SK-N-SH (cell line): ENCODE measurements around the gene DPH6.

Experiments used
- CHD2 ChIP-seq: fragments of 150-350 bp; IDR thresholded peaks from 2 replicates; pipeline ENCODE4 v1.6.1; 2018; ENCODE audit warnings: low read length; ENCODE audit not compliant: partially characterized antibody
- CTCF ChIP-seq: fragments of 200-600 bp; sonication (generic); IDR thresholded peaks from 2 replicates; pipeline ENCODE4 v1.6.1; 2017; ENCODE audit warnings: antibody characterized with exemption, mild to moderate bottlenecking, moderate library complexity
- EP300 ChIP-seq, 2 experiments: IDR thresholded peaks; 2 replicates each; pipeline versions ENCODE4 v1.4.0 to v1.6.1; 2012; ENCODE audit warnings: borderline replicate concordance in 1 of 2, low read depth in 1 of 2, low read length in 1 of 2
- GABPA ChIP-seq: IDR thresholded peaks from 2 replicates; pipeline ENCODE4 v1.4.0; 2012; ENCODE audit warnings: low read depth, mild to moderate bottlenecking
- NRF1 ChIP-seq: IDR thresholded peaks from 2 replicates; pipeline ENCODE4 v1.6.1; 2012; ENCODE audit warnings: low read depth, mild to moderate bottlenecking, low read length
- RAD21 ChIP-seq: IDR thresholded peaks from 2 replicates; pipeline ENCODE4 v1.6.1; 2012; ENCODE audit warnings: mild to moderate bottlenecking, low read length
- RFX5 ChIP-seq: IDR thresholded peaks from 2 replicates; pipeline ENCODE4 v1.6.1; 2012; ENCODE audit warnings: mild to moderate bottlenecking, improper control_type of control experiment, low read length
- SIN3A ChIP-seq: IDR thresholded peaks from 2 replicates; pipeline ENCODE4 v1.6.1; 2012; ENCODE audit warnings: low read depth, mild to moderate bottlenecking, low read length, moderate library complexity, borderline replicate concordance
- TAF1 ChIP-seq: IDR thresholded peaks from 2 replicates; pipeline ENCODE4 v1.6.1; 2012; ENCODE audit warnings: low read depth, mild to moderate bottlenecking, low read length, moderate library complexity, borderline replicate concordance
- TF ChIP-seq, protein P1 (sequence below): IDR thresholded peaks from 2 replicates; pipeline ENCODE4 v1.4.0; 2012; ENCODE audit warnings: low read depth

DNA sequence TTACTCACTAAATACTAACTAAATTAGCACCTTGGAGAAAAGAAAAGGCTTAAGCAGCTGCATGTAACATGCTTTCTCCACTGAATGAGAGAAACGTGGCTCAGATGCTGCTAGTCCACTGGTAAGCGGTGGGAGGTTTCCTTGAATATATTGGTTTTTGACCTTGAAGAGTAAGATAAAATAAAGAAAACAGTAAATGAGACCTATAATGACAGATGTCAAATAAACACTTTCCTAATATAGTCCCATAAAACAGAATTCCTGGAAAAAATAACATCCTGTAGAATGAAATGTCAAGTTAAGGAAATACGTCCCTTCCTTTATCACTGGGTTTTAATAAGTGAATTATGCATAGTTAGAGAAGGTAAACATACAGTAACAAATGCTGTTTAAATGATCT lies 215.0 kb downstream of the DPH6 start:
- TF ChIP-seq CTCF (no peak), NRF1 (no peak), CHD2 (no peak), EP300 (IDR thresholded peaks at IDR 0.05; ENCODE audit: borderline replicate concordance in 1 of 2, low read depth in 1 of 2, low read length in 1 of 2) (no peak), SIN3A (no peak), GABPA (no peak), RAD21 (no peak), TAF1 (no peak), RFX5 (no peak)
- TF ChIP-seq, protein P1, sequence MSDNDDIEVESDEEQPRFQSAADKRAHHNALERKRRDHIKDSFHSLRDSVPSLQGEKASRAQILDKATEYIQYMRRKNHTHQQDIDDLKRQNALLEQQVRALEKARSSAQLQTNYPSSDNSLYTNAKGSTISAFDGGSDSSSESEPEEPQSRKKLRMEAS = no peak
